GM19193 (cell line): ENCODE results near the gene SHC3.

Experiments used
- POLR2A ChIP-seq: IDR thresholded peaks from 4 replicates; pipeline ENCODE4 v1.6.1; 2011; ENCODE audit not compliant: insufficient read depth, insufficient read length; ENCODE audit errors: extremely low read depth

SHC3 gene

GRCh38 chr9:88998911-88999310 lies 179.7 kb downstream of the SHC3 start:
- TF ChIP-seq POLR2A: no peak

GRCh38 chr9:88998503-88998902 lies 180.1 kb downstream of the SHC3 start:
- TF ChIP-seq POLR2A: no peak

GRCh38 chr9:88997646-88998045 lies 181.0 kb downstream of the SHC3 start:
- TF ChIP-seq POLR2A: no peak

GRCh38 chr9:88996921-88997235 lies 181.7 kb downstream of the SHC3 start:
- TF ChIP-seq POLR2A: no peak

GRCh38 chr9:88996046-88996920 lies 182.3 kb downstream of the SHC3 start:
- no peak for TF ChIP-seq POLR2A

- no peak for TF ChIP-seq POLR2A
Measured at GRCh38 chr9:88995627-88996026, 183.0 kb downstream of the SHC3 start.

- no peak for TF ChIP-seq POLR2A
Measured at GRCh38 chr9:88995200-88995577, 183.4 kb downstream of the SHC3 start.

- no peak for TF ChIP-seq POLR2A
Measured at GRCh38 chr9:88994469-88995199, 184.0 kb downstream of the SHC3 start.

GRCh38 chr9:88993871-88994460 lies 184.7 kb downstream of the SHC3 start:
- TF ChIP-seq POLR2A: no peak

- TF ChIP-seq POLR2A: no peak
Measured at GRCh38 chr9:88993327-88993726, 185.3 kb downstream of the SHC3 start.

GRCh38 chr9:88992556-88992955 lies 186.1 kb downstream of the SHC3 start:
- no peak for TF ChIP-seq POLR2A

- no peak for TF ChIP-seq POLR2A
Measured at GRCh38 chr9:88991066-88992034, 187.3 kb downstream of the SHC3 start, which contains the start of gene S1PR3. TSS of gene S1PR3 (plus strand) at chr9:88991468. CDS start at chr9:89001201, 9,733 bp downstream.

GRCh38 chr9:88990729-88991065 lies 187.9 kb downstream of the SHC3 start:
- no peak for TF ChIP-seq POLR2A

GRCh38 chr9:88990041-88990728 lies 188.4 kb downstream of the SHC3 start:
- no peak for TF ChIP-seq POLR2A
